Measurements from ENCODE around the gene GP5. TPM values are rescaled to one million over a fixed set of nuclear protein-coding genes. Genes with fewer than 3 reads are reported as not detected.
A peak's percentile ranks its signal among the peaks of the same experiment; 100 is the strongest.

Gene GP5
- total RNA-seq, 1 experiment from 2014 or later: 0.05 TPM

- H3K27ac ChIP-seq (ENCODE audit: low read length): no peak overlapping the region
- POLR2A ChIA-PET: no interaction called here
- CTCF ChIA-PET: interaction anchor here (0.7 to 1.1 kb wide), 2 partner anchors 37 to 223 kb away, joined by 4 to 8 read pairs; no protein-coding TSS in a partner anchor
- ATAC-seq (no peak), DNase-seq (ENCODE audit: low read depth, low spot score) (no peak)
- H3K4me3 ChIP-seq (ENCODE audit: low read depth in 2 of 2, low read length in 2 of 2): no peak overlapping the region
- H3K36me3 ChIP-seq (ENCODE audit: control insufficient read depth, insufficient read depth, low read length): no peaks in the 10 kb centered on the region
- 0 out of 2 replicates have a peak, but pooled peaks cover 3% of the 10 kb centered on the region for H3K27me3 ChIP-seq (ENCODE audit: control insufficient read depth, insufficient read depth, low read length)
- in situ Hi-C loops (cut with HindIII; ENCODE audit: low pct_unique_long_range_greater_than_20kb, low sequenced_read_pairs) (no loop called here), intact Hi-C loops (cut with micrococcal nuclease; ENCODE audit: unreplicated experiment) (no loop called here)
- H3K4me1 ChIP-seq (ENCODE audit: control insufficient read depth, insufficient read depth, low read length): peaks cover 11% of the 10 kb centered on the region
- no peak for TF ChIP-seq REST (IDR thresholded peaks at IDR 0.05; ENCODE audit: insufficient read depth in 1 of 2, low read depth in 2 of 2, low read length in 1 of 2)
- no peak for TF ChIP-seq TCF7L2 (IDR thresholded peaks at IDR 0.05; ENCODE audit: low read depth, low read length)
- no peak for TF ChIP-seq CTCF (IDR thresholded peaks at IDR 0.05)
- H3K9me3 ChIP-seq (ENCODE audit: control insufficient read depth, insufficient read depth, low read depth, low read length): no peaks in the 10 kb centered on the region
- no TSS peak for BruUV-seq (replicated peaks)
Measured at GRCh38 chr3:194370753-194371152, 28.3 kb downstream of the GP5 start.

- Histone ChIP-seq H3K27ac (ENCODE audit: low read length) (no peak within 1 kb of the TSS), H3K27me3 (ENCODE audit: control insufficient read depth, insufficient read depth, low read length) (0 out of 2 replicates have a peak, but pooled peaks cover 3% of the 10 kb centered on the region)
Measured at GRCh38 chr3:194369522-194370279, 29.4 kb downstream of the GP5 start, which contains the start of gene LRRC15. Gene LRRC15 (minus strand): TSS chr3:194369743. CDS start chr3:194361043, 8,700 bp downstream.

More at GRCh38 chr3:194369522-194370279, 29.4 kb downstream of the GP5 start, which contains the start of gene LRRC15:
- ATAC-seq (peak; percentile 90), DNase-seq (ENCODE audit: low read depth, low spot score) (no peak)
- BruUV-seq (replicated peaks): no TSS peak
- CTCF ChIA-PET: no interaction called here
- Histone ChIP-seq H3K4me1 (ENCODE audit: control insufficient read depth, insufficient read depth, low read length) (peaks cover 11% of the 10 kb centered on the region), H3K36me3 (ENCODE audit: control insufficient read depth, insufficient read depth, low read length) (no peaks in the 10 kb centered on the region), H3K9me3 (ENCODE audit: control insufficient read depth, insufficient read depth, low read depth, low read length) (no peaks in the 10 kb centered on the region), H3K4me3 (ENCODE audit: low read depth in 2 of 2, low read length in 2 of 2) (no peak within 1 kb of the TSS)
- no peak for TF ChIP-seq CTCF (IDR thresholded peaks at IDR 0.05)
- TF ChIP-seq POLR2AphosphoS5 (IDR thresholded peaks at IDR 0.05; ENCODE audit: low read depth, low read length): no peak
- TF ChIP-seq SIN3A (IDR thresholded peaks at IDR 0.05; ENCODE audit: borderline replicate concordance, insufficient read depth, low read depth, low read length): no peak
- in situ Hi-C loops (cut with HindIII; ENCODE audit: low pct_unique_long_range_greater_than_20kb, low sequenced_read_pairs) (no loop called here), intact Hi-C loops (cut with micrococcal nuclease; ENCODE audit: unreplicated experiment) (no loop called here)
- POLR2A ChIA-PET: no interaction called here
